Fibroblast of villous mesenchyme (primary cell): ENCODE data around the gene NTNG2. TPM values are rescaled to one million over a fixed set of nuclear protein-coding genes. Genes with fewer than 3 reads are reported as not detected.

ENCODE experiments used
- DNase-seq: peaks from one replicate; pipeline ENCODE4 v3.0.0-alpha.2; 2010; ENCODE audit warnings: low read depth
- H3K4me3 ChIP-seq: 2 replicates; pipeline ENCODE4 v1.5.1; 2011; ENCODE audit warnings: low read depth, mild to moderate bottlenecking, low read length
- CTCF ChIP-seq: IDR thresholded peaks from 2 replicates; pipeline ENCODE4 v1.5.1; 2012; ENCODE audit warnings: low read depth, mild to moderate bottlenecking, low read length; ENCODE audit not compliant: insufficient read depth
- total RNA-seq: library from RNA; depleted of rRNA; stranded (reverse); fragments of >200 nt; gene quantifications from 2 replicates; pipeline ENCODE4 v1.2.3, GENCODE V29; 2012

NTNG2 gene
- total RNA-seq, 1 donor, result 0.86 TPM

GRCh38 chr9:132154863-132155567, 6.8 kb upstream of the NTNG2 start:
- no peak for DNase-seq
- TF ChIP-seq CTCF, result no peak
- H3K4me3 ChIP-seq, result no peak overlapping the region

GRCh38 chr9:132155568-132155895, 6.3 kb upstream of the NTNG2 start:
- no peak for TF ChIP-seq CTCF
- no peak for DNase-seq
- no peak overlapping the region for H3K4me3 ChIP-seq

- no peak overlapping the region for H3K4me3 ChIP-seq
- DNase-seq, result no peak
- TF ChIP-seq CTCF, result no peak
Measured at GRCh38 chr9:132156262-132156661, 5.6 kb upstream of the NTNG2 start.

- TF ChIP-seq CTCF, result no peak
- H3K4me3 ChIP-seq, result no peak overlapping the region
- DNase-seq, result no peak
Measured at GRCh38 chr9:132157347-132158116, 4.3 kb upstream of the NTNG2 start.

GRCh38 chr9:132160802-132161742, 786 bp upstream of the NTNG2 start:
- peak overlapping the region; percentile 68 for H3K4me3 ChIP-seq
- DNase-seq, result peak; percentile 71

More at GRCh38 chr9:132160802-132161742, 786 bp upstream of the NTNG2 start:
- TF ChIP-seq CTCF, result no peak
